ENCODE measurements around the gene CAMTA1.

DNA sequence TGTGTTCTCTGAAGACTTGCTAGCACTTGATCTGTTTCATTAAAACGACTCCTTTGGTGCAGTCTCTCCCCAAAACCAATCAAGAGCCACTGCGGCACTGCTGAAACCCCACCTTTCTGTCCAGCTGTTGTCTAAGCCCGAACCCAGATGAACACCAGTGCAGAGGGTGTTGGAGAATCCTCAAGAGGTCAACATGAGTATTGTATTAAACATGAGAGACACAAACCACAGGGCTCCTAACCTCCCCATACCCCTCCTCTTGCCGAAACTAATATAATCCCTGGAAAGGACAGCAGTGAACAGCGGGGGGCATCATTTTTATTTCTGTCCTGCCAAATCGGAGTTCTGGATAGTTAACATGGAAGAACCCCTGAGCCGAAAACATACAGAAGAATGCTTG is 333.9 kb downstream of the CAMTA1 start:
- TF ChIP-seq POLR2A (IDR thresholded peaks at IDR 0.05) = no peak
- TF ChIP-seq POLR2AphosphoS5 (IDR thresholded peaks at IDR 0.05; ENCODE audit: insufficient read depth in 1 of 2, low read depth in 1 of 2) = no peak
